SK-N-SH (cell line): Measurements from ENCODE around the gene PTPN2. TPM values are rescaled to one million over a fixed set of nuclear protein-coding genes. Genes with fewer than 3 reads are reported as not detected.

ENCODE experiments used
- CTCF ChIA-PET: fragments of 300-600, 350-600 bp; formaldehyde crosslinking; extraction: SDS; loops from one replicate; lab custom pipeline; 2021; lab: Yijun Ruan, JAX
- POLR2A ChIA-PET: fragments of 350-600 bp; sonication (Branson Sonifier 250); formaldehyde crosslinking; extraction: SDS; loops from one replicate; lab custom pipeline; 2020; ENCODE audit warnings: antibody characterized with exemption, inconsistent platforms; lab: Yijun Ruan, JAX
- DNase-seq: peaks from one replicate; pipeline ENCODE4 v3.0.0; 2012
- H2AFZ ChIP-seq: fragments of 200-600 bp; sonication (generic); 2 replicates; pipeline ENCODE4 v1.8.1; 2016; ENCODE audit warnings: antibody characterized with exemption, mild to moderate bottlenecking, low read depth
- H3F3A ChIP-seq: fragments of 200-600 bp; sonication (generic); replicated peaks from 2 replicates; pipeline ENCODE3; 2016; ENCODE audit warnings: antibody characterized with exemption, mild to moderate bottlenecking; ENCODE audit not compliant: insufficient read depth
- H3K27ac ChIP-seq, 2 experiments: fragments of 200-500 bp in 1 of 2; fragments of 200-600 bp in 1 of 2; sonication (Bioruptor generic) in 1 of 2; sonication (generic), shearing (Covaris generic) in 1 of 2; 2 replicates each; pipeline versions ENCODE4 v1.5.1 to v1.6.1; 2014 to 2016; ENCODE audit warnings: low read depth in 2 of 2, inconsistent platforms in 1 of 2, low read length in 1 of 2, mild to moderate bottlenecking in 1 of 2, mixed read lengths in 1 of 2
- H3K27me3 ChIP-seq: fragments of 200-600 bp; sonication (generic), shearing (Covaris generic); 2 replicates; pipeline ENCODE4 v1.6.1; 2016; ENCODE audit warnings: mixed run types; ENCODE audit not compliant: insufficient read depth
- H3K36me3 ChIP-seq, 2 experiments: fragments of 200-500 bp in 1 of 2; fragments of 200-600 bp in 1 of 2; sonication (Bioruptor generic) in 1 of 2; sonication (generic) in 1 of 2; replicated peaks in 1 of 2; 2 replicates each; pipeline versions ENCODE3 to v1.5.1; 2014 to 2016; ENCODE audit warnings: low read length in 1 of 2, mild to moderate bottlenecking in 1 of 2; ENCODE audit not compliant: insufficient read depth in 2 of 2, control insufficient read depth in 1 of 2
- H3K4me1 ChIP-seq, 2 experiments: fragments of 200-500 bp in 1 of 2; fragments of 200-600 bp in 1 of 2; sonication (Bioruptor generic) in 1 of 2; sonication (generic), shearing (Covaris generic) in 1 of 2; 2 replicates each; pipeline versions ENCODE4 v1.5.1 to v1.6.1; 2014 to 2016; ENCODE audit warnings: low read depth in 1 of 2, low read length in 1 of 2, mixed run types in 1 of 2; ENCODE audit not compliant: insufficient read depth in 2 of 2, control insufficient read depth in 1 of 2
- H3K4me2 ChIP-seq: fragments of 200-600 bp; sonication (generic), shearing (Covaris generic); 2 replicates; pipeline ENCODE4 v1.6.1; 2017; ENCODE audit warnings: mixed run types
- H3K4me3 ChIP-seq, 2 experiments: fragments of 200-500 bp in 1 of 2; fragments of 200-600 bp in 1 of 2; sonication (Bioruptor generic) in 1 of 2; sonication (generic), shearing (Covaris generic) in 1 of 2; 2 replicates each; pipeline versions ENCODE4 v1.5.1 to v1.8.1; 2014 to 2016; ENCODE audit warnings: low read depth in 2 of 2, inconsistent platforms in 1 of 2, low read length in 1 of 2, mild to moderate bottlenecking in 1 of 2, mixed read lengths in 1 of 2, moderate library complexity in 1 of 2
- H3K79me2 ChIP-seq: fragments of 200-600 bp; sonication (generic); 2 replicates; pipeline ENCODE4 v1.8.1; 2017; ENCODE audit warnings: mild to moderate bottlenecking; ENCODE audit not compliant: insufficient read depth
- H3K9ac ChIP-seq: fragments of 200-600 bp; sonication (generic); 2 replicates; pipeline ENCODE4 v1.6.1; 2017; ENCODE audit warnings: mixed run types
- H3K9me2 ChIP-seq: fragments of 200-600 bp; sonication (generic); 2 replicates; pipeline ENCODE4 v1.6.1; 2017; ENCODE audit warnings: mixed run types
- H3K9me3 ChIP-seq: fragments of 200-600 bp; sonication (generic); 2 replicates; pipeline ENCODE4 v1.6.1; 2017; ENCODE audit warnings: mixed run types, mild to moderate bottlenecking, moderate library complexity
- H4K20me1 ChIP-seq: fragments of 200-600 bp; sonication (generic); 2 replicates; pipeline ENCODE4 v1.6.1; 2017; ENCODE audit warnings: mild to moderate bottlenecking, mixed run types; ENCODE audit not compliant: insufficient read depth
- ELF1 ChIP-seq: IDR thresholded peaks from 2 replicates; pipeline ENCODE4 v1.4.0; 2012
- EP300 ChIP-seq, 2 experiments: IDR thresholded peaks; 2 replicates each; pipeline versions ENCODE4 v1.4.0 to v1.6.1; 2012; ENCODE audit warnings: borderline replicate concordance in 1 of 2, low read depth in 1 of 2, low read length in 1 of 2
- EZH2phosphoT487 ChIP-seq: fragments of 200-600 bp; sonication (generic); IDR thresholded peaks from 2 replicates; pipeline ENCODE4 v1.6.1; 2017; ENCODE audit warnings: low read depth, mixed run types, mild to moderate bottlenecking, antibody characterized with exemption, moderate library complexity, borderline replicate concordance
- FOXM1 ChIP-seq: IDR thresholded peaks from 2 replicates; pipeline ENCODE4 v1.4.0; 2012; ENCODE audit warnings: low read depth, mild to moderate bottlenecking
- GABPA ChIP-seq: IDR thresholded peaks from 2 replicates; pipeline ENCODE4 v1.4.0; 2012; ENCODE audit warnings: low read depth, mild to moderate bottlenecking
- GATA2 ChIP-seq: sonication (generic); formaldehyde crosslinking; IDR thresholded peaks from 2 replicates; pipeline ENCODE4 v1.5.0; 2020; ENCODE audit warnings: mild to moderate bottlenecking, missing genetic modification reagents
- MAX ChIP-seq: IDR thresholded peaks from 2 replicates; pipeline ENCODE4 v1.4.0; 2012; ENCODE audit warnings: low read depth
- MEF2A ChIP-seq: IDR thresholded peaks from 2 replicates; pipeline ENCODE4 v1.4.0; 2012; ENCODE audit warnings: low read depth, borderline replicate concordance
- MXI1 ChIP-seq: IDR thresholded peaks from 2 replicates; pipeline ENCODE4 v1.6.1; 2012; ENCODE audit warnings: mild to moderate bottlenecking, low read depth, low read length, improper control_type of control experiment
- PBX3 ChIP-seq: IDR thresholded peaks from 2 replicates; pipeline ENCODE4; 2012
- RAD21 ChIP-seq: IDR thresholded peaks from 2 replicates; pipeline ENCODE4 v1.6.1; 2012; ENCODE audit warnings: mild to moderate bottlenecking, low read length
- RCOR1 ChIP-seq: fragments of 150-350 bp; IDR thresholded peaks from 2 replicates; pipeline ENCODE4 v1.6.1; 2017; ENCODE audit warnings: antibody characterized with exemption, low read length
- RFX5 ChIP-seq: IDR thresholded peaks from 2 replicates; pipeline ENCODE4 v1.6.1; 2012; ENCODE audit warnings: mild to moderate bottlenecking, improper control_type of control experiment, low read length
- SIN3A ChIP-seq: IDR thresholded peaks from 2 replicates; pipeline ENCODE4 v1.6.1; 2012; ENCODE audit warnings: low read depth, mild to moderate bottlenecking, low read length, moderate library complexity, borderline replicate concordance
- TAF1 ChIP-seq: IDR thresholded peaks from 2 replicates; pipeline ENCODE4 v1.6.1; 2012; ENCODE audit warnings: low read depth, mild to moderate bottlenecking, low read length, moderate library complexity, borderline replicate concordance
- TCF12 ChIP-seq: IDR thresholded peaks from 2 replicates; pipeline ENCODE4 v1.4.0; 2012
- USF1 ChIP-seq: IDR thresholded peaks from 2 replicates; pipeline ENCODE4 v1.4.0; 2012; ENCODE audit warnings: low read depth, borderline replicate concordance
- USF2 ChIP-seq: fragments of 150-350 bp; IDR thresholded peaks from 2 replicates; pipeline ENCODE4 v1.6.1; 2017; ENCODE audit warnings: antibody characterized with exemption, low read length, low read depth, borderline replicate concordance
- YY1 ChIP-seq: IDR thresholded peaks from 2 replicates; pipeline ENCODE4 v1.4.0; 2012; ENCODE audit warnings: low read depth, mild to moderate bottlenecking
- ZBTB33 ChIP-seq: IDR thresholded peaks from 2 replicates; pipeline ENCODE4 v1.4.0; 2012; ENCODE audit warnings: low read depth, borderline replicate concordance
- whole genome bisulfite sequencing: methylation state at CpG from one replicate; pipeline ENCODE4 v1.1.6; 2017; ENCODE audit warnings: low lambda C conversion rate; 5-methylcytosine and 5-hydroxymethylcytosine counted together
- polyA plus RNA-seq, 3 experiments: library from polyadenylated mRNA; depleted of rRNA; stranded (reverse); fragments of >200 nt; gene quantifications; 2 replicates each; pipeline ENCODE4 v1.2.3, GENCODE V29; 2012

The PTPN2 gene
- polyA plus RNA-seq, 1 of the 3 experiments (the other 2 are of a cell fraction): 11.2 TPM

GRCh38 chr18:12928641-12929040, 44.6 kb upstream of the PTPN2 start:
- Histone ChIP-seq H3K79me2 (no peaks in the 10 kb centered on the region), H3K9me2 (no peaks in the 10 kb centered on the region), H3K36me3 (no peaks in the 10 kb centered on the region), H4K20me1 (no peaks in the 10 kb centered on the region), H3K4me2 (no peak overlapping the region), H3F3A (no peaks in the 10 kb centered on the region), H3K9me3 (no peaks in the 10 kb centered on the region), H3K9ac (no peak overlapping the region), H3K27me3 (no peaks in the 10 kb centered on the region), H2AFZ (no peak overlapping the region), H3K27ac (no peak overlapping the region), H3K4me1 (peaks cover 0 to 2% of the 10 kb centered on the region in 2 experiments; a peak in 1 of 4 replicates), H3K4me3 (no peak overlapping the region)
- CTCF ChIA-PET: interaction anchor here (0.6 to 1.3 kb wide), 3 partner anchors 35 to 863 kb away, joined by 3 to 4 read pairs (median 3); no protein-coding TSS in a partner anchor
- WGBS: 82% methylated on average over 5 of the region's 5 CpGs
- no peak for DNase-seq
- no peak for TF ChIP-seq EP300 (IDR thresholded peaks at IDR 0.05; ENCODE audit: borderline replicate concordance in 1 of 2, low read depth in 1 of 2, low read length in 1 of 2)
- no peak for TF ChIP-seq TCF12
- TF ChIP-seq ZBTB33: no peak
- TF ChIP-seq USF1: no peak
- no peak for TF ChIP-seq RAD21
- no peak for TF ChIP-seq RFX5
- no peak for TF ChIP-seq EZH2phosphoT487
- no peak for TF ChIP-seq FOXM1
- no peak for TF ChIP-seq GABPA
- no peak for TF ChIP-seq USF2
- no peak for TF ChIP-seq SIN3A
- TF ChIP-seq YY1: no peak
- TF ChIP-seq PBX3: no peak
- TF ChIP-seq ELF1: no peak
- no peak for TF ChIP-seq TAF1
- no peak for TF ChIP-seq RCOR1
- TF ChIP-seq MXI1: no peak
- TF ChIP-seq MEF2A: no peak
- TF ChIP-seq MAX: no peak
- no peak for TF ChIP-seq GATA2 (CRISPR knock-in tag)
- POLR2A ChIA-PET: interaction anchor here (1.1 kb wide), 1 partner anchor 45 kb away, joined by 3 read pairs; no protein-coding TSS in a partner anchor
